Thymus (tissue), 11 donors: ENCODE measurements around the gene SAMD15. TPM values are rescaled to one million over a fixed set of nuclear protein-coding genes. Genes with fewer than 3 reads are reported as not detected.

ENCODE experiments used
- DNase-seq, 9 donors: peaks; one replicate each; pipeline ENCODE4 v3.0.0-alpha.2; 2013; ENCODE audit warnings: low spot score in 9 of 9, low read depth in 6 of 9, missing footprints in 1 of 9
- H3K27ac ChIP-seq, 2 donors: one replicate each; pipeline ENCODE4 v1.5.1; 2013; ENCODE audit warnings: control low read depth in 1 of 2, low read depth in 1 of 2, low read length in 1 of 2, mild to moderate bottlenecking in 1 of 2, moderate library complexity in 1 of 2
- H3K27me3 ChIP-seq, 2 donors: one replicate each; pipeline ENCODE4 v1.5.1; 2013; ENCODE audit warnings: low read length in 1 of 2; ENCODE audit not compliant: control insufficient read depth in 2 of 2, insufficient read depth in 1 of 2
- H3K36me3 ChIP-seq, 2 donors: one replicate each; pipeline ENCODE4 v1.5.1; 2013; ENCODE audit warnings: low read length in 1 of 2, mild to moderate bottlenecking in 1 of 2, moderate library complexity in 1 of 2; ENCODE audit not compliant: control insufficient read depth in 2 of 2, insufficient read depth in 2 of 2
- H3K4me1 ChIP-seq, 2 donors: one replicate each; pipeline ENCODE4 v1.5.1; 2013; ENCODE audit warnings: low read length in 2 of 2; ENCODE audit not compliant: control insufficient read depth in 2 of 2, insufficient read depth in 2 of 2
- H3K4me3 ChIP-seq, 2 donors: one replicate each; pipeline ENCODE4 v1.5.1; 2013; ENCODE audit warnings: low read length in 2 of 2, control low read depth in 1 of 2, mild to moderate bottlenecking in 1 of 2
- H3K9me3 ChIP-seq, 2 donors: one replicate each; pipeline ENCODE4 v1.5.1; 2013; ENCODE audit warnings: low read length in 1 of 2, mild to moderate bottlenecking in 1 of 2; ENCODE audit not compliant: control insufficient read depth in 2 of 2, insufficient read depth in 1 of 2
- WGBS: extraction: QIAGEN DNeasy Blood & Tissue Kit; methylation state at CpG from one replicate; pipeline ENCODE4 v1.1.7; 2013; 5-methylcytosine and 5-hydroxymethylcytosine counted together
- polyA plus RNA-seq: library from polyadenylated mRNA; stranded (reverse); fragments of 200-250 nt; gene quantifications from one replicate; pipeline ENCODE4 v1.2.3, GENCODE V29; 2013
- total RNA-seq: library from RNA; stranded (reverse); fragments of 120-200 nt; gene quantifications from one replicate; pipeline ENCODE4 v1.2.4, GENCODE V29; 2013
- donor health status: healthy.

SAMD15 gene
- total and polyA plus RNA-seq, 2 donors = 0.91 to 1.4 TPM

DNA sequence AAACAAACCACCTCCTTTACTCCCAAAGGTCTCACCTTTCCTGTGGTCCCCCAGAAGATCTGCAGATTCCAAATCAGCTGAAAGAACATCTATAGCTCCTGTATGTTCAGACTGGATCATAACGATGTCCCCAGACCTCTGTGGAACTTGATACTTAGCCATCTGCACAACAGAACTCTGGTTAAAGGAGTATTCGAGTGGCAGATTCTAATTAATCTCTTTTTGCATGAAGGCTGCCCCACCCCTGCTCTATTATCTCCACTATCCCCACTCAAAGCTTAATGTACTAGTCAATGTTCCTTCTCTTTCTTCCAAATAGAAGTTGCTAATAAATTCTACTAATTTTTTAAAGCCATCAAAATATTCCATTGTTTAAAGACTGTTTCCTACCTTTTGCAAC, 33.5 kb upstream of the SAMD15 start:
- WGBS = 95% methylated on average over 2 of the region's 2 CpGs
- Histone ChIP-seq H3K4me1 (no peaks in the 10 kb centered on the region), H3K36me3 (peaks cover 38 to 44% of the 10 kb centered on the region in 2 donors), H3K9me3 (no peaks in the 10 kb centered on the region), H3K27ac (no peak overlapping the region), H3K27me3 (no peaks in the 10 kb centered on the region), H3K4me3 (no peak overlapping the region)
- no peak for DNase-seq

DNA sequence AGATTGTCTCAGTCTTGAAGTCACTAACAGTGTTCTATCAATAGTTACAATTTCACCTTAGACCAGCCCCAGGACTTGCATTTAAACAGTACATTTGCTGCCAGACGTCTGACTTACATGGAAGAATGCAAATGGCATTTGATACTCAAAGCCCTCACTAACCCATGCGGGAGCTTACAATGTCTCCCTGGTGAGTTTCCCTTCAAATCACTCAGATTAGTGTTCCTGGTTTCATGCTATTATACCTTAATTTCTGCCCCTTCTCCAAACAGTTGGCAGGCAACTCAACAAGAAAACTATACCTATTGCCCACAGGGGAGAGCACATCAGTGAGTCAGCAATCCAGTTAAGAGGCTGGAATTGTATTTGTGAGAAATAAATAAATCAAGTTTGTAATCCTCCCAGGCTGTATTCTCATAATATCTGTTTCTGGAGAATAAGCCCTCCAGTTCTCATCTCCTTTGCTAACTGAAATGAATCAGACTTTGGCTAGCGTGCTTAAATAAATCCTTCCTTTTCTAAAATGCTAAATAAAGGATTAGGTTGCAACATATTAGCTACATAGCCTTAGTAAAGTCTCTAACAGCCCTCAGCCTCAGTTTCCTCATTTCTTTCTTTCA, 32.7 kb upstream of the SAMD15 start:
- H3K36me3 ChIP-seq = peaks cover 35 to 44% of the 10 kb centered on the region in 2 donors
- DNase-seq = no peak

GRCh38 chr14:77346495-77346894, 30.7 kb upstream of the SAMD15 start:
- H3K27ac ChIP-seq = no peak overlapping the region
- no peaks in the 10 kb centered on the region for H3K27me3 ChIP-seq
- no peak for DNase-seq
- peaks cover 30 to 32% of the 10 kb centered on the region in 2 donors for H3K36me3 ChIP-seq
- 98% methylated on average over 2 of the region's 2 CpGs for WGBS
- no peaks in the 10 kb centered on the region for H3K4me1 ChIP-seq
- H3K4me3 ChIP-seq = no peak overlapping the region
- H3K9me3 ChIP-seq = no peaks in the 10 kb centered on the region

More for the DNA sequence above, 32.7 kb upstream of the SAMD15 start:
- H3K27ac ChIP-seq = no peak overlapping the region
- no peak overlapping the region for H3K4me3 ChIP-seq
- H3K4me1 ChIP-seq = no peaks in the 10 kb centered on the region
- 93% methylated on average over 3 of the region's 3 CpGs for WGBS
- no peaks in the 10 kb centered on the region for H3K27me3 ChIP-seq
- no peaks in the 10 kb centered on the region for H3K9me3 ChIP-seq

DNA sequence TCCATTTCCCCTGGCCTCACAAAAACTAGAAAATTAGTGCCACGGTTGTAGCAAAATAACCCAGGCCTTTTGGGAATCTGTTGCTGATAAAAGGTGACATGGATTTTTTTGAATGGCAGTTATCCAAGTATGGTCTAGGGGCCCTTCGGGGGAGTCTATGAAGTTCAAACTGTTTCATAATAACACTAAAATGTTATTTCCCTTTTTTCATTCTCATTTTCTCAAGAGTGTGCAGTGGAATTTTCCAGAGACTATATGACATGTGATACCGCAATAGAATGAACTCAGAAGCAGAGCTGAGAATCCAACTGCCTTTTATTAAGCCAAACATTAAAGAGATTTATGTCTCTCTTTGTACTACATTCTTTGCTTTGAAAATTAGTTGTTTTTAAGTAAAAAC, 29.4 kb upstream of the SAMD15 start:
- 62% methylated on average over 3 of the region's 3 CpGs for WGBS
- H3K27me3 ChIP-seq = no peaks in the 10 kb centered on the region
- peaks cover 20 to 21% of the 10 kb centered on the region in 2 donors for H3K36me3 ChIP-seq
- H3K9me3 ChIP-seq = no peaks in the 10 kb centered on the region
- no peak overlapping the region for H3K4me3 ChIP-seq
- no peaks in the 10 kb centered on the region for H3K4me1 ChIP-seq
- H3K27ac ChIP-seq = no peak overlapping the region
- no peak for DNase-seq

- Histone ChIP-seq H3K27me3 (no peaks in the 10 kb centered on the region), H3K4me1 (no peaks in the 10 kb centered on the region), H3K9me3 (no peaks in the 10 kb centered on the region), H3K4me3 (no peak overlapping the region), H3K36me3 (peaks cover 0 to 14% of the 10 kb centered on the region in 2 donors), H3K27ac (no peak overlapping the region)
- WGBS = 97% methylated on average over 5 of the region's 5 CpGs
- no peak for DNase-seq
Observed at GRCh38 chr14:77353469-77354141, 23.6 kb upstream of the SAMD15 start.

DNA sequence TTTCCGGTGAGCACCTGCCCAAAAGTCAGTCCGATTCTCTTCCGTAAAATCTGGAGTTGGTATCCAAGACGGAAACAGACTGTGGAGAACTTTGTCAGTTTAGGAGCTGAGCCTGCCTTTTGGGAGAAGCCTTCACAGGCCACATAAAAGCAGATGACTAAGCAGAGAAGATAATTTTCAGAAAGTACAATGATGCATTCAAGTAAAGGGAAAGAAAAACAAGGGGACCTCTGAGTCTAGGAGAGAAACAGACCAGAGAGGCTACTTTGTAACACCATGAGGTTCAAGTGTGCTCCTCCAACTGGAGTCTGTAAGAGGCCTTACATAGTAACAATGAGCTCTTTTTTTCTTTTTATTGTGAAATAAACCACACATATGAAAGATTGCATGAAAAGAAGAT, 21.4 kb upstream of the SAMD15 start:
- no peaks in the 10 kb centered on the region for H3K9me3 ChIP-seq
- no peaks in the 10 kb centered on the region for H3K4me1 ChIP-seq
- no peak overlapping the region for H3K4me3 ChIP-seq
- no peak overlapping the region for H3K27ac ChIP-seq
- DNase-seq = no peak
- no peaks in the 10 kb centered on the region for H3K27me3 ChIP-seq
- H3K36me3 ChIP-seq = peaks cover 0 to 1% of the 10 kb centered on the region in 2 donors
- 97% methylated on average over 4 of the region's 4 CpGs for WGBS

GRCh38 chr14:77356899-77357298, 20.3 kb upstream of the SAMD15 start:
- H3K36me3 ChIP-seq = no peaks in the 10 kb centered on the region
- WGBS = 96% methylated on average over 4 of the region's 4 CpGs
- no peaks in the 10 kb centered on the region for H3K4me1 ChIP-seq
- H3K4me3 ChIP-seq = no peak overlapping the region
- H3K9me3 ChIP-seq = no peaks in the 10 kb centered on the region
- no peak overlapping the region for H3K27ac ChIP-seq
- H3K27me3 ChIP-seq = no peaks in the 10 kb centered on the region
- no peak for DNase-seq

DNA sequence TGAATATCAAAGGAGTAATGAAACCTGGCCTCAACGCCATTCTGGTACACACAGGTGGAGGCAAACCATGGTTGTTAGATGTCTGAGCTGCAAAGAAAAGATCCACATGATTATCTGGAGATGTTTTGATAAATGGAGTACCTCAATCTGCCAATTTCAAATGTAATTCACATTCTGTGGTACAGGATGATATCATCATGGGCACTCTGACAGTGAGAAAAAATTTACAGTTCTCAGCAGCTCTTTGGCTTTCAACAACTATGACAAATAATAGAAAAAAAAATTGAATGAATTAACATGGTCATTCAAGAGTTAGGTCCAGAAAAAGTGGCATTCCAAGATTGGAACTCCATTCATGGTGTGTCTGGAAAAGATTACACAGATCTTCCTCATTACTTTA, 17.6 kb upstream of the SAMD15 start:
- WGBS = 96% methylated on average over 1 of the region's 1 CpG

DNA sequence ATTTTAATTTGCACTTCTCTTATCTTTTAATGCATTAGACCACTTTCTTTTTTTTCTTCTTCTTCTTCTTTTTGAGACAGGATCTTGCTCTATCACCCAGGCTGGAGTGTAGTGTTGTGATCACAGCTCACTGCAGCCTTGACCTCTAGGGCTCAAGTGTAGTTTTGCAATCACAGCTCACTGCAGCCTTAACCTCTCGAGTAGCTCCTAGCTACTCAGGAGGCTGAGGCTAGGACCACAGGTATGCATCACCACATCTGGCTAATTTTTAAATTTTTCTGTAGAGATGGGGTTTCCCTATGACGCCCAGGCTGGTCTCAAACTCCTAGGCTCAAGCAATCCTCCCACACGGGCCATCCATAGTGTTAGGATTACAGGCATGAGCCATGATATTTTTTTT, 13.0 kb upstream of the SAMD15 start:
- 94% methylated on average over 3 of the region's 3 CpGs for WGBS

More for the DNA sequence above, 17.6 kb upstream of the SAMD15 start:
- DNase-seq = no peak
- H3K4me3 ChIP-seq = no peak overlapping the region
- H3K36me3 ChIP-seq = no peaks in the 10 kb centered on the region
- no peaks in the 10 kb centered on the region for H3K27me3 ChIP-seq
- H3K4me1 ChIP-seq = no peaks in the 10 kb centered on the region
- no peaks in the 10 kb centered on the region for H3K9me3 ChIP-seq
- no peak overlapping the region for H3K27ac ChIP-seq

More for the DNA sequence above, 13.0 kb upstream of the SAMD15 start:
- no peaks in the 10 kb centered on the region for H3K27me3 ChIP-seq
- H3K27ac ChIP-seq = no peak overlapping the region
- H3K9me3 ChIP-seq = no peaks in the 10 kb centered on the region
- H3K4me1 ChIP-seq = peaks cover under 1% of the 10 kb centered on the region in 2 donors
- H3K4me3 ChIP-seq = no peak overlapping the region
- H3K36me3 ChIP-seq = no peaks in the 10 kb centered on the region
- DNase-seq = no peak
